Measurements from ENCODE around the gene STARD10. TPM values are rescaled to one million over a fixed set of nuclear protein-coding genes. Genes with fewer than 3 reads are reported as not detected.
A peak's percentile ranks its signal among the peaks of the same experiment; 100 is the strongest.

STARD10 gene
- total and polyA plus RNA-seq, 9 of the 15 experiments (the other 6 are each of a cell fraction or from before 2014, with no cell fraction given): 0.15 to 52.9 (median 32.3) TPM

DNA sequence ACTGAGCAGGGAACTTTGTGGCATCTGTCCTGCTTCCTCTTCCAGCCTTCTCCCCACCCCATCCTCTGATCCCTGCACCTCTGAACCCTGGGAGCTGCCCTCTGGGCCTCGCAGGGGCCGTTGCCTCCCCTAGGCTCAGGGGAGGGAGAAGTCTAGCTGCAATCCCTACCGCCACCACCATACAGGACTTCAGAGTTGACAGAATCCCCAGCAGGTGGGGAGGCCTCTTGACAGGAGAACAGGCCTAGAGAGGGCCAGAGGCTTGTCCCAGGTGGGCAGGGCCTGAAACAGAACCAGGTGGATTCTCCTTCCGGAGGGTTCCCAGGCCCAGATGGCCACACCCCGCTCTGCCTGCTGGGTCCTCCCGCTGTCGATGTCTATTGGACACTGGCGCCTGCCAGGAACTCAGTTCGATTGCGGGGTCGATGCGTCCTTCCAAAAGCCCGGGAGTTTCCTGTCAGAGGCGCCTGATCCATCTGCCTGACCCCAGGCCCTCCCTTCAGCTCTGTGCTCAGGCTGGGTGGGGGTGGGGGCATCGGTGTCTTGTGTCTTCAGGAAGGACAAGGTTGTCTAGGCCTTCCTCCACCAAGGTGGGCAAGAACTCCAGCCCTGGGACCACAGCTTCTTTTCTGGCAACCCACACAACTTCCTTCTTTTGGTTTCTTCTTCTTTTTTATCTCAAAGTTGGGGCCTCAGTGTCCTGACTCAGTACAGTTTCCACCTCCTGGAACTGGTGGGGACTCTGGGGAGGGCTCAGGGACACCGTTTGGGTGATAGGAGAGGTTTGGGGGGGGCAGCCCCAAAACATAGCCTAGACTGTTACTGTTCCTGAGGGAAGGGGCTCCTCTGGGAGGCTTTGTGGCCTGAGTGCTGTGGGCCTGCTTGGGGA is 6.4 kb downstream of the STARD10 start (continued):
- TF ChIP-seq ASH1L (IDR thresholded peaks at IDR 0.05; ENCODE audit: borderline replicate concordance, low read depth, partially characterized antibody) (no peak), HDAC2 (IDR thresholded peaks at IDR 0.05) (peak; percentile 40; the same call in 1 of the 2 replicates), GABPB2 (CRISPR knock-in tag; conservative IDR thresholded peaks at IDR 0.05) (no peak), HINFP (tag; conservative IDR thresholded peaks at IDR 0.05; ENCODE audit: low read depth) (no peak), E2F6 (IDR thresholded peaks at IDR 0.05; ENCODE audit: borderline replicate concordance in 1 of 2, extremely low read depth in 1 of 2, insufficient read depth in 1 of 2, insufficient read length in 1 of 2, low read depth in 1 of 2, low read length in 1 of 2, poor library complexity in 1 of 2, severe bottlenecking in 1 of 2) (peak; percentile 68 to 70), MTA2 (IDR thresholded peaks at IDR 0.05; ENCODE audit: low read depth) (no peak), ZNF395 (CRISPR knock-in tag; IDR thresholded peaks at IDR 0.05) (peak; percentile 65; the same call in 1 of the 2 replicates)
- TF ChIP-seq, protein P1, sequence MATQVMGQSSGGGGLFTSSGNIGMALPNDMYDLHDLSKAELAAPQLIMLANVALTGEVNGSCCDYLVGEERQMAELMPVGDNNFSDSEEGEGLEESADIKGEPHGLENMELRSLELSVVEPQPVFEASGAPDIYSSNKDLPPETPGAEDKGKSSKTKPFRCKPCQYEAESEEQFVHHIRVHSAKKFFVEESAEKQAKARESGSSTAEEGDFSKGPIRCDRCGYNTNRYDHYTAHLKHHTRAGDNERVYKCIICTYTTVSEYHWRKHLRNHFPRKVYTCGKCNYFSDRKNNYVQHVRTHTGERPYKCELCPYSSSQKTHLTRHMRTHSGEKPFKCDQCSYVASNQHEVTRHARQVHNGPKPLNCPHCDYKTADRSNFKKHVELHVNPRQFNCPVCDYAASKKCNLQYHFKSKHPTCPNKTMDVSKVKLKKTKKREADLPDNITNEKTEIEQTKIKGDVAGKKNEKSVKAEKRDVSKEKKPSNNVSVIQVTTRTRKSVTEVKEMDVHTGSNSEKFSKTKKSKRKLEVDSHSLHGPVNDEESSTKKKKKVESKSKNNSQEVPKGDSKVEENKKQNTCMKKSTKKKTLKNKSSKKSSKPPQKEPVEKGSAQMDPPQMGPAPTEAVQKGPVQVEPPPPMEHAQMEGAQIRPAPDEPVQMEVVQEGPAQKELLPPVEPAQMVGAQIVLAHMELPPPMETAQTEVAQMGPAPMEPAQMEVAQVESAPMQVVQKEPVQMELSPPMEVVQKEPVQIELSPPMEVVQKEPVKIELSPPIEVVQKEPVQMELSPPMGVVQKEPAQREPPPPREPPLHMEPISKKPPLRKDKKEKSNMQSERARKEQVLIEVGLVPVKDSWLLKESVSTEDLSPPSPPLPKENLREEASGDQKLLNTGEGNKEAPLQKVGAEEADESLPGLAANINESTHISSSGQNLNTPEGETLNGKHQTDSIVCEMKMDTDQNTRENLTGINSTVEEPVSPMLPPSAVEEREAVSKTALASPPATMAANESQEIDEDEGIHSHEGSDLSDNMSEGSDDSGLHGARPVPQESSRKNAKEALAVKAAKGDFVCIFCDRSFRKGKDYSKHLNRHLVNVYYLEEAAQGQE (IDR thresholded peaks at IDR 0.05; ENCODE audit: borderline replicate concordance): no peak
- TF ChIP-seq, protein P1 (CRISPR knock-in tag; IDR thresholded peaks at IDR 0.05; ENCODE audit: low read depth): 0 out of 2 replicates have a peak, but pooled peaks have one; percentile 39
- TF ChIP-seq, protein P2, sequence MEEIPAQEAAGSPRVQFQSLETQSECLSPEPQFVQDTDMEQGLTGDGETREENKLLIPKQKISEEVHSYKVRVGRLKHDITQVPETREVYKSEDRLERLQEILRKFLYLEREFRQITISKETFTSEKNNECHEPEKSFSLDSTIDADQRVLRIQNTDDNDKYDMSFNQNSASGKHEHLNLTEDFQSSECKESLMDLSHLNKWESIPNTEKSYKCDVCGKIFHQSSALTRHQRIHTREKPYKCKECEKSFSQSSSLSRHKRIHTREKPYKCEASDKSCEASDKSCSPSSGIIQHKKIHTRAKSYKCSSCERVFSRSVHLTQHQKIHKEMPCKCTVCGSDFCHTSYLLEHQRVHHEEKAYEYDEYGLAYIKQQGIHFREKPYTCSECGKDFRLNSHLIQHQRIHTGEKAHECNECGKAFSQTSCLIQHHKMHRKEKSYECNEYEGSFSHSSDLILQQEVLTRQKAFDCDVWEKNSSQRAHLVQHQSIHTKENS (CRISPR knock-in tag; IDR thresholded peaks at IDR 0.05): no peak

Measured in K562 (cell line).